ENCODE data around the gene PYGL. TPM values are rescaled to one million over a fixed set of nuclear protein-coding genes. Genes with fewer than 3 reads are reported as not detected.
"Not testable (repeated sequence)": the region's sequence is repeated elsewhere in the genome, so short reads cannot be mapped to it uniquely, and the experiment has no call there.

The PYGL gene
- total RNA-seq, 1 experiment from 2014 or later: 258 TPM

- DNase-seq (ENCODE audit: extremely low read depth, low read depth): peak; percentile 97
Measured at GRCh38 chr14:50955373-50956043, 11.2 kb upstream of the PYGL start.

DNA sequence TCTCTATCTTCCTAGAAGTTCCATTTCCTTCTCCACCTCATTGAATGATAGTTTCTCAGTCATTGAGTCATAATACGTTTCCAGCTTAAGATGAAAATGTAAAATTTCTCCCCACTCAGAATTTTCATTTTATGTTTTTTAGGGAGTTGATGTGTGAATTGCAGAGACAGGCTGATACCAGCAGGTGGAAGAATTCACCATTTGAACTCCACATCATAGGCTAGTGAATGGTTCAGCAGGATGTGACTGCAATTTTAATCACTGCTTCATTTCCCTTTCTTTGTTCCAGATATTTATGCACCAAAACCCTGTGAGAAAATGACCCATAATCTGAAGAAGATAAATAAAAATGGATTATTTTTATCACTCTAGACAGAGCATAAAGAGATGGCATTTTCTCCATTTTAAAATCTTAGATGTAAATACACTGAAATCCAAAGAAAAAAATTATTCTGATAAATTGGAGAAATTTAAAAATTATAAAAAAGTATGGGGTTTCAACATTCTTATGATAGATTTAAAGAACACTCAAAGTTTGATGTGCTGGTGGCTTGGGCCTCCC lies 10.6 kb upstream of the PYGL start:
- DNase-seq (ENCODE audit: extremely low read depth, low read depth): peak; percentile 64

- DNase-seq (ENCODE audit: extremely low read depth, low read depth): no peak
Measured at GRCh38 chr14:50953502-50953901, 9.2 kb upstream of the PYGL start.

DNA sequence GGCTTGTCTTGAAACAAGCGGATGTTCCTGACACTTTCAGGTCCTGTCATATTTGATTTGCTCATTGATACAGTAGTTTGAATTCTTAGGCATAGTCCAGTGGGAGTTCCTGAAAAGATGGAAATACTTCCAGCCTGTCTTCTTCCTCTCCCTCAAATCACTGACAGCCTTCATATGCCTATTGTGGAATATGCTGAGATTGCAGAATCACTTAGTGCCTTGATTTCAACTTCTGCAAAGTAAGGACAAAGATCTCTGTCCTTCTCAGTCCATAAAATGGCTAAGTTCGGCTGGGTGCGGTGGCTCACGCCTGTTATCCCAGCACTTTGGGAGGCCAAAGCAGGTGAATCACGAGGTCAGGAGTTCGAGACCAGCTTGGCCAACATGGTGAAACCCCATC lies 6.7 kb upstream of the PYGL start:
- DNase-seq (ENCODE audit: extremely low read depth, low read depth): no peak

- DNase-seq (ENCODE audit: extremely low read depth, low read depth): no peak
Measured at GRCh38 chr14:50948205-50948604, 3.9 kb upstream of the PYGL start.

- no peak for DNase-seq (ENCODE audit: extremely low read depth, low read depth)
Measured at GRCh38 chr14:50947446-50947845, 3.2 kb upstream of the PYGL start.

GRCh38 chr14:50946234-50946935 lies 2.1 kb upstream of the PYGL start:
- peak; percentile 71 for DNase-seq (ENCODE audit: extremely low read depth, low read depth)

DNA sequence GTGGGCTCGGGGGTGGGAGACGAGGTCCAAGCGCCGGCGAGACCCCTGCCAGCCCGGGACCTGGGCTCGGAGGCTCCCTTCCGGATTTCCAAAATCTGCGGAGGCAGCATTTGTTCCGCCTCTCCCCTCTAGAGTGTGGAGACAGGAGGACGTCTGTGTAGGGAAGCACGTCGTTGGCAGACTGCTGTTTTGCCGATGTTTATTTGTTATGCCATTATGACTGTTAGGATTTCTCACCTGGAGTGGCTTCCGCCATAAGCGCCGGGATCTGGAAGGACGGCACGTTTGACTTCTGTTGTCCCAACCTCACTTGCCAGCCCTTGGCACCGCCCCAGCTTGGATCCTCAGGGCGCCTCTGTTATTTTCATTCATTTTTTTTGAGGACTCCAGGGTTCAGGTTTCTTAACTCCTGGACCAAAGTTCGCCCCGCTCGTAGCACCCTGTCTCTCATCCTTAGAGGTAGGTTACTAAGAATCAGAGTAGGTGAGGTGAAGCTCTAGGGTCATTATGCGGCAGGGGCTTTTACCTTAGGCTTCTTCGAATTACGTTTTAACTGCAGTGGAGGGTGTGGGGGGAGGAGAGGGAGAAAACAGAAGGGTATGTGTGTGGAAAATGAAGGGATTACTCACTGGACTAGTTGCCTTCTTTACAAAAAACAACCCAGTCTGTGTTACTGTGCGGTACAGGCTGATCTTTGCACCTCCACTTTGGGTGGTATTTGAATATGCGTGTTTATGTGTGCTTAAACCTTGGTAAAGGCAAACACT lies 547 bp upstream of the PYGL start:
- DNase-seq (ENCODE audit: extremely low read depth, low read depth): peak; percentile 82

GRCh38 chr14:50943261-50943942 lies 881 bp downstream of the PYGL start:
- peak; percentile 48 for DNase-seq (ENCODE audit: extremely low read depth, low read depth)

DNA sequence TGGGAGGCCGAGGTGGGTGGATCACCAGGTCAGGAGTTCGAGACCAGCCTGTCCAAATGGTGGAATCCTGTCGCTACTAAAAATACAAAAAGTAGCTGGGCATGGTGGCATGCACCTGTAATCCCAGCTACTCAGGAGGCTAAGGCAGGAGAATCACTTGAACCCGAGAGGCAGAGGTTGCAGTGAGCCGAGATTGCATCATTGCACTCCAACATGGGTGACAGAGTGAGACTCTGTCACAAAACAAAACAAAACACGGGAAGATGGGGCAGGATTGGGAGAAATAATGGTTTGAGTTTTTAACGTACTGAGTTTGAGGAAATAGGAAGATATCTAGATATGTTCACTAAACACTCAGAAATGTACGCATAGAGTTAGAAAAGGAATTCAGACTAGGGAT lies 2.6 kb downstream of the PYGL start:
- not testable (repeated sequence) for DNase-seq (ENCODE audit: extremely low read depth, low read depth)

DNA sequence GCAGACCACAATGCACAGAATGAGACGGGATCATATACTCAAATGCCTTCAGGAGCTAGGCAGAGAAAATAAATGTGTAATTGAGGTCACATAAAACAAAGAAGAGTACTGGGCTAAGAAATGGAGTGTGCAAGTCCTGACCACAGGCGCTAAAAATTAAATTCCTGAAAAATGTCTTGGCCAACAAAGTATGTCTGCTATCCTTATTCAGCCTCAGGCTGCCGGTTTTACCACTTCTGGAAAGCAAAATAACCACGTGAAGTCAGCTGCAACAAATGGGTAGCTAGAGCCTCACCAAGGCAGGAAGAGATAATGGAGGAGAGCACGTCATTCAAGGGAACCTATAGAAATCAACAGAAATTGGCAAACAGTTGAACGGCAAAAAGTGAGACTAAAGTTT lies 3.1 kb downstream of the PYGL start:
- DNase-seq (ENCODE audit: extremely low read depth, low read depth): no peak

DNA sequence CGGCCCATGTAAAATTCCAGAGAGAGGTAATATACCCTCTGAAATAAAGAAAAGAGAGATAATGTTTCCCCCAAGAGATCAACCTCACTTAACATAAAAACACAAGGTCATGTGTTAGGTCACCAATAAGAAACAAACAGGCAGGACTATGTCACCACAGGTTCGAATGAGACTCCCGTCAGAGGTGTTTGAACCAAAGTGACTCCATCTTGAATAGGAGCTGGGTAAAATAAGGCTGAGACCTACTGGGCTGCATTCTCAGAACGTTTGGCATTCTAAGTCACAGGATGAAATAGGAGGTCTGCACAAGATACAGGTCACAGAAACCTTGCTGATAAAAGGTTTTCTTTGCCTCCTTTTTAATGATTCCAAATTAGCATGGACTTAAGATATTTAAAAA lies 6.5 kb downstream of the PYGL start:
- DNase-seq (ENCODE audit: extremely low read depth, low read depth): no peak

GRCh38 chr14:50937325-50937724 lies 7.0 kb downstream of the PYGL start:
- DNase-seq (ENCODE audit: extremely low read depth, low read depth): no peak

DNA sequence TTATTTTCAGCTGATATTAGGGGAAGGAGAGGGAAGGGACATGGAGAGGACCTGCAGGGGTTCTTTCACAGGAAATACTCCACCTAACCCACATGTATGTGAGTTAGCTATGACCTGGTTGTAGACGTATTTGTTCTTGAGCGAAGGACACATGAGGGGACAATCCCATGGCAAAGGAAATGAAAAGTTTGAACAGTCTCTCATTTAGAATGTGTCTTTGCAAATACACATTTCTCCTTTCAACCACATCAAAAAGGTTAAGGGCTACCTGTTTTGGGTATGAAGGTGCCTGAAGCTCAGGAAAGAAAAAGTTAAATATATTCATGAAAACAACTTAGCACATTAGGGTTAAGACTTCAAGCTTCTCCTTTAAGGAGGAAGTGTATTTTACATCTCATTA lies 7.4 kb downstream of the PYGL start:
- DNase-seq (ENCODE audit: extremely low read depth, low read depth): no peak

DNA sequence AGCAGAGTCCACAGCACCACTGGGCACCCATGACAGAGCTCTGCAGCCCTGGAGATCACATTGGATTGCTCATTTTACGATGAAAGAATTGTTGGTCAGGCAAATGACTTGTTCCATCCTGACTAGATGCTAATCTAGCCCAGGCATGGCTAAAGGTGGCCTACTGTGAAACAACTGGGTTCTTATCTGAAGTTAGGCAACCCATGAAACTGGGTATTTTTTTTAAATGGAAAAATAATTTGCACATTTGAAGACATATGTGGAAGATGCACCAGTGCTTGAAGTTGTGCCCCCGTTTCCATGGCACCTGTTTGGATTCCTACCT lies 8.3 kb downstream of the PYGL start:
- DNase-seq (ENCODE audit: extremely low read depth, low read depth): no peak

GRCh38 chr14:50935126-50936015 lies 8.9 kb downstream of the PYGL start:
- DNase-seq (ENCODE audit: extremely low read depth, low read depth): no peak

- no peak for DNase-seq (ENCODE audit: extremely low read depth, low read depth)
Measured at GRCh38 chr14:50932592-50933495, 11.4 kb downstream of the PYGL start.

DNA sequence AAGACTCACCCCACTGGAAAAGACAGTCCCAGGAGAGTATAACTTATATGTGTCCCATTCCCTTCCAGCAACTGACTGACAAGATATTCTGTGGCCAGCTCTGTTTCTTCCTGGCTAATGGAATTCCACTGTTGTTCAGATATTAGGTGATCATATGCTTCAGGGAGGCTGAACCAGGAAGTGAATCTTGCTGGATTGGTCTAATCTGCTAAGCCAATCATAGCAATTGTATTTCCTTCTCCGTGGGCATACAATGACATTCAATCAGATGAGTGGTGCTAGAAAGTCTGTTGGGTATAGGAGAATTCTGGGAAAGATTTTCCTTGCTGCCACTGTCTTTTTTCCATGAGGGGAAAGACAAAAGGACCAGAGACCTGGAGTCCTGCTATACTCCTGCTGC lies 12.1 kb downstream of the PYGL start:
- DNase-seq (ENCODE audit: extremely low read depth, low read depth): no peak

DNA sequence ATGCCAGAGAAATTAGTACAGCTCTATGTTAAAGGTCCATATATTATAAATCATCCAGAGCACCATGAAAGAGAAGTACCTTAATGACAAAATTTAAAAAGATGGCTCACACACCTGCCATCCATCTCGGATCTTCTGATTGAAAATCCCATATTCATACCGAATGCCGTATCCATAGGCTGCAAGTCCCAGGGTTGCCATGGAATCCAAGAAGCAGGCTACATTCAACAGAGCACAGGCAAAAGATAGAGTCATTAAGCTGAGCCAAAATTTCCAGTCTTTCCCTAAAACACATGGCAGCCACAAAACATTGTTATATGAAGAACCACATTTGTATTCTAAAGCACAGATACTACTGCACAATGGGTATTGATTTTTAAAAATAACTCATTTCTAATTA lies 12.7 kb downstream of the PYGL start:
- no peak for DNase-seq (ENCODE audit: extremely low read depth, low read depth)
